Panc1 (cell line): ENCODE data around the gene USP48.

Source experiments
- REST ChIP-seq, 2 experiments: IDR thresholded peaks; 2 replicates each; pipeline ENCODE4 v1.6.1; 2011 to 2012; ENCODE audit warnings: low read depth in 2 of 2, control low read depth in 1 of 2, low read length in 1 of 2, mild to moderate bottlenecking in 1 of 2, moderate library complexity in 1 of 2; ENCODE audit not compliant: insufficient read depth in 1 of 2
- TF ChIP-seq, protein P1 (sequence below): fragments of 450-650 bp; IDR thresholded peaks from 2 replicates; pipeline ENCODE4 v1.5.1; 2017; ENCODE audit warnings: mild to moderate bottlenecking

DNA sequence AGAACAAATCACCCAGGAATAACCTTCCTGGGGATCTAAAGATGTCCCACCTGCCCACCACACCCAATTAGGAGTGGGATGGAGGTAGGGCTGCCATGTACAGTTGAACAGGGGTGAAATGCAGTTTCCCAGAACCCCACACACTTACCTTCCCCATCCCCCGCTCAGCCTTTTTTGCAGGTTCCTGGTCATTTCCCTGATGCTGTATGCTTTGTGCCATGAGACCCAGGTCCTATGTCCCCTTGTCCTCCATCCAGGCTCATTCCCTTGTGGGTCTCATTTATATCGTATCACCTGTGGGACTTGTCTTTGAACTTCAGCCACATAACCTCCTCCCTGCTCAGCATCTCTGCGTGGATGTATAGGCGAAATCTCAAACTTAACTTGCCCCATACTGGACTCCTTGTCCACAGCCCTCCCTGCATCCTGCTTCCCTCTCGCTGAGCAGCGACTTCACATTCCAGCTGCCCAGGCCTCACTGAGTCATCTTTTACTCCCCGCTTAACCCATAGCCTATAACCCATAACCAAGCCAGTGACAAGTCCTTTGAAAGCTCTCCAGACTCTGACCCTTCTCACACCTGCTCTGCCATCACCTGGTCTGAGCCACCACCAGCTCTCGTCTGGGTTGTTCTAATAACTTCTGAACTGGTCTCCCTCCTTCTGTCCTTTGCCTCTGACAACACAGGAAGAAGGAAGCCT lies 33.8 kb upstream of the USP48 start:
- TF ChIP-seq, protein P1, sequence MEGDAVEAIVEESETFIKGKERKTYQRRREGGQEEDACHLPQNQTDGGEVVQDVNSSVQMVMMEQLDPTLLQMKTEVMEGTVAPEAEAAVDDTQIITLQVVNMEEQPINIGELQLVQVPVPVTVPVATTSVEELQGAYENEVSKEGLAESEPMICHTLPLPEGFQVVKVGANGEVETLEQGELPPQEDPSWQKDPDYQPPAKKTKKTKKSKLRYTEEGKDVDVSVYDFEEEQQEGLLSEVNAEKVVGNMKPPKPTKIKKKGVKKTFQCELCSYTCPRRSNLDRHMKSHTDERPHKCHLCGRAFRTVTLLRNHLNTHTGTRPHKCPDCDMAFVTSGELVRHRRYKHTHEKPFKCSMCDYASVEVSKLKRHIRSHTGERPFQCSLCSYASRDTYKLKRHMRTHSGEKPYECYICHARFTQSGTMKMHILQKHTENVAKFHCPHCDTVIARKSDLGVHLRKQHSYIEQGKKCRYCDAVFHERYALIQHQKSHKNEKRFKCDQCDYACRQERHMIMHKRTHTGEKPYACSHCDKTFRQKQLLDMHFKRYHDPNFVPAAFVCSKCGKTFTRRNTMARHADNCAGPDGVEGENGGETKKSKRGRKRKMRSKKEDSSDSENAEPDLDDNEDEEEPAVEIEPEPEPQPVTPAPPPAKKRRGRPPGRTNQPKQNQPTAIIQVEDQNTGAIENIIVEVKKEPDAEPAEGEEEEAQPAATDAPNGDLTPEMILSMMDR, result no peak
- TF ChIP-seq REST (IDR thresholded peaks at IDR 0.05; ENCODE audit: insufficient read depth in 1 of 2, low read depth in 2 of 2, low read length in 1 of 2), result no peak
